ENCODE data around the gene ADCY2. TPM values are rescaled to one million over a fixed set of nuclear protein-coding genes. Genes with fewer than 3 reads are reported as not detected.

Gene ADCY2
- total and polyA plus RNA-seq, 9 of the 15 experiments (the other 6 are each of a cell fraction or from before 2014, with no cell fraction given): 0.01 to 0.15 (median 0.03) TPM; not detected in 5

DNA sequence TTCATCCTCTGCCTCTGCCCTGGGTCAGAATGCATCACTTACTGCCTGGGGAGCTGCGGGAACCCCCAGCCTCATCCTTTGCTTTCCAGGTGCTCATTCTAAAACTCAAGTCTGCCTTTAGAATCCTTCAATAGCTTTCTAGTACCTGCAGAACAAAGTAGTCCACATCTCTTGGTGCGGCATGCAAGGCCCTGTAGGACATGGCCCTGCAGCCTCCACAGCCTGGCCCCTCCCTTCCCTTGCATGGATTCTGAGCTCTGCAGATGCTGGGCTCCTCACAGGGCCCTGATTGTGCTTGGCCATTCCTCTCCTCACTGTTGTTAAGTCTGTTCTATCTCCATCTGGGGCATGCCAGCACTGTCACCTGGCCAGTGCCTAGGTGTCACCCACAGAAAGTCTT is 141.6 kb downstream of the ADCY2 start (continued):
- TF ChIP-seq RBM34 (IDR thresholded peaks at IDR 0.05; ENCODE audit: borderline replicate concordance, insufficient read depth, low read length) (no peak), CBX1 (IDR thresholded peaks at IDR 0.05; ENCODE audit: low read depth) (no peak), RBFOX2 (IDR thresholded peaks at IDR 0.05; ENCODE audit: low read depth, low read length) (no peak), NR2F6 (CRISPR knock-in tag; IDR thresholded peaks at IDR 0.05) (no peak)

GRCh38 chr5:7539571-7539970 is 143.6 kb downstream of the ADCY2 start:
- intact Hi-C loops (cut with micrococcal nuclease): no loop called here
- ATAC-seq (no peak), DNase-seq (ENCODE audit: extremely low read depth in 1 of 4, low spot score in 3 of 4) (no peak), FAIRE-seq (no peak)
- WGBS (ENCODE audit: insufficient coverage, low coverage, missing lambda C conversion rate): 1% methylated on average over 5 of the region's 5 CpGs
- in situ Hi-C loops (cut with MboI): no loop called here
- Histone ChIP-seq H3K4me2 (ENCODE audit: insufficient read depth, low read length) (no peak overlapping the region), H4K20me1 (replicated peaks; ENCODE audit: control insufficient read depth, insufficient read depth, low read length) (no peaks in the 10 kb centered on the region), H3K9me1 (ENCODE audit: control insufficient read depth, insufficient read depth, low read length) (no peaks in the 10 kb centered on the region), H3K4me3 (no peak overlapping the region), H3K9me3 (replicated peaks; ENCODE audit: control insufficient read depth, insufficient read depth, low read depth, low read length) (no peaks in the 10 kb centered on the region), H3K27ac (ENCODE audit: extremely low read depth, low read depth, low read length) (no peak overlapping the region), H3K79me2 (ENCODE audit: control insufficient read depth, insufficient read depth, low read length) (no peaks in the 10 kb centered on the region), H3K36me3 (ENCODE audit: control insufficient read depth, insufficient read depth, low read length) (no peaks in the 10 kb centered on the region), H3K9ac (ENCODE audit: insufficient read depth in 1 of 2, low read depth in 2 of 2, low read length in 2 of 2) (no peak overlapping the region), H2AFZ (ENCODE audit: low read depth, low read length) (no peak overlapping the region), H3K27me3 (ENCODE audit: control insufficient read depth in 2 of 2, insufficient read depth in 2 of 2, low read length in 2 of 2) (no peaks in the 10 kb centered on the region; a peak in 1 of 5 replicates), H3K4me1 (replicated peaks in 1 of 2; ENCODE audit: control insufficient read depth in 2 of 2, insufficient read depth in 2 of 2, low read length in 2 of 2) (no peaks in the 10 kb centered on the region)
- ChIA-PET CTCF (ENCODE audit: low intra/inter-chr PET ratio) (no interaction called here), POLR2A (no interaction called here)
- BruUV-seq (replicated peaks): no TSS peak
- TF ChIP-seq ZBTB17 (CRISPR knock-in tag; IDR thresholded peaks at IDR 0.05) (no peak), ZNF583 (CRISPR knock-in tag; IDR thresholded peaks at IDR 0.05) (no peak), HNRNPL (IDR thresholded peaks at IDR 0.05; ENCODE audit: low read depth, low read length) (no peak), FOXK2 (conservative IDR thresholded peaks at IDR 0.05 in 1 of 2, IDR thresholded peaks at IDR 0.05 in 1 of 2; ENCODE audit: low read depth in 2 of 2) (no peak), CBX8 (IDR thresholded peaks at IDR 0.05; ENCODE audit: borderline replicate concordance, extremely low read depth, low read depth, low read length, poor library complexity, severe bottlenecking) (no peak), ATF7 (IDR thresholded peaks at IDR 0.05) (no peak), ARID1B (IDR thresholded peaks at IDR 0.05) (no peak), ZNF717 (CRISPR knock-in tag; IDR thresholded peaks at IDR 0.05) (no peak), SUPT5H (IDR thresholded peaks at IDR 0.05) (no peak), NFRKB (IDR thresholded peaks at IDR 0.05; ENCODE audit: low read depth) (no peak)
- TF ChIP-seq, protein P1, sequence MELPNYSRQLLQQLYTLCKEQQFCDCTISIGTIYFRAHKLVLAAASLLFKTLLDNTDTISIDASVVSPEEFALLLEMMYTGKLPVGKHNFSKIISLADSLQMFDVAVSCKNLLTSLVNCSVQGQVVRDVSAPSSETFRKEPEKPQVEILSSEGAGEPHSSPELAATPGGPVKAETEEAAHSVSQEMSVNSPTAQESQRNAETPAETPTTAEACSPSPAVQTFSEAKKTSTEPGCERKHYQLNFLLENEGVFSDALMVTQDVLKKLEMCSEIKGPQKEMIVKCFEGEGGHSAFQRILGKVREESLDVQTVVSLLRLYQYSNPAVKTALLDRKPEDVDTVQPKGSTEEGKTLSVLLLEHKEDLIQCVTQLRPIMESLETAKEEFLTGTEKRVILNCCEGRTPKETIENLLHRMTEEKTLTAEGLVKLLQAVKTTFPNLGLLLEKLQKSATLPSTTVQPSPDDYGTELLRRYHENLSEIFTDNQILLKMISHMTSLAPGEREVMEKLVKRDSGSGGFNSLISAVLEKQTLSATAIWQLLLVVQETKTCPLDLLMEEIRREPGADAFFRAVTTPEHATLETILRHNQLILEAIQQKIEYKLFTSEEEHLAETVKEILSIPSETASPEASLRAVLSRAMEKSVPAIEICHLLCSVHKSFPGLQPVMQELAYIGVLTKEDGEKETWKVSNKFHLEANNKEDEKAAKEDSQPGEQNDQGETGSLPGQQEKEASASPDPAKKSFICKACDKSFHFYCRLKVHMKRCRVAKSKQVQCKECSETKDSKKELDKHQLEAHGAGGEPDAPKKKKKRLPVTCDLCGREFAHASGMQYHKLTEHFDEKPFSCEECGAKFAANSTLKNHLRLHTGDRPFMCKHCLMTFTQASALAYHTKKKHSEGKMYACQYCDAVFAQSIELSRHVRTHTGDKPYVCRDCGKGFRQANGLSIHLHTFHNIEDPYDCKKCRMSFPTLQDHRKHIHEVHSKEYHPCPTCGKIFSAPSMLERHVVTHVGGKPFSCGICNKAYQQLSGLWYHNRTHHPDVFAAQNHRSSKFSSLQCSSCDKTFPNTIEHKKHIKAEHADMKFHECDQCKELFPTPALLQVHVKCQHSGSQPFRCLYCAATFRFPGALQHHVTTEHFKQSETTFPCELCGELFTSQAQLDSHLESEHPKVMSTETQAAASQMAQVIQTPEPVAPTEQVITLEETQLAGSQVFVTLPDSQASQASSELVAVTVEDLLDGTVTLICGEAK (IDR thresholded peaks at IDR 0.05): no peak
- TF ChIP-seq, protein P1 (CRISPR knock-in tag; IDR thresholded peaks at IDR 0.05): no peak

Measured in K562 (cell line).